Fibroblast of peridontal ligament (primary cell): ENCODE data around the gene PIK3R2.
A peak's percentile ranks its signal among the peaks of the same experiment; 100 is the strongest.
"Not testable (repeated sequence)": the region's sequence is repeated elsewhere in the genome, so short reads cannot be mapped to it uniquely, and the experiment has no call there.

ENCODE experiments used
- DNase-seq: peaks from one replicate; pipeline ENCODE4 v3.0.0-alpha.2; 2010; ENCODE audit errors: extremely low read depth

PIK3R2 gene

GRCh38 chr19:18203863-18204393, 51.0 kb downstream of the PIK3R2 start, which contains the start of gene RAB3A:
RAB3A (minus strand) TSS chr19:18204042; CDS start chr19:18202740, 1,302 bp downstream.
- peak; percentile 100 for DNase-seq

- no peak for DNase-seq
Observed at GRCh38 chr19:18204394-18205199, 51.6 kb downstream of the PIK3R2 start.

- DNase-seq, result peak; percentile 76
Observed at GRCh38 chr19:18205200-18205892, 52.4 kb downstream of the PIK3R2 start.

- DNase-seq, result no peak
Observed at GRCh38 chr19:18206018-18206417, 53.1 kb downstream of the PIK3R2 start.

GRCh38 chr19:18208098-18208951, 55.4 kb downstream of the PIK3R2 start:
- peak; percentile 87 for DNase-seq

- not testable (repeated sequence) for DNase-seq
Observed at GRCh38 chr19:18209912-18210311, 56.9 kb downstream of the PIK3R2 start.

- no peak for DNase-seq
Observed at GRCh38 chr19:18211683-18212082, 58.7 kb downstream of the PIK3R2 start.

GRCh38 chr19:18214779-18215433, 61.9 kb downstream of the PIK3R2 start:
- peak; percentile 52 for DNase-seq

- no peak for DNase-seq
Observed at GRCh38 chr19:18216789-18217188, 63.8 kb downstream of the PIK3R2 start.

GRCh38 chr19:18218159-18218558, 65.2 kb downstream of the PIK3R2 start:
- no peak for DNase-seq

- DNase-seq, result no peak
Observed at GRCh38 chr19:18218600-18218999, 65.6 kb downstream of the PIK3R2 start.
